Fibroblast of skin of scalp (primary cell): Measurements from ENCODE around the gene MATCAP1.
A peak's percentile ranks its signal among the peaks of the same experiment; 100 is the strongest.

Experiments
- DNase-seq: peaks from one replicate; pipeline ENCODE4 v3.0.0-alpha.2; 2013

The MATCAP1 gene

GRCh38 chr16:67207249-67208091, 23.7 kb upstream of the MATCAP1 start:
- DNase-seq: peak; percentile 34

- DNase-seq: no peak
Measured at GRCh38 chr16:67206838-67207248, 23.1 kb upstream of the MATCAP1 start.

GRCh38 chr16:67206129-67206837, 22.5 kb upstream of the MATCAP1 start:
- DNase-seq: no peak

GRCh38 chr16:67204076-67204475, 20.3 kb upstream of the MATCAP1 start:
- no peak for DNase-seq

GRCh38 chr16:67202956-67203493, 19.3 kb upstream of the MATCAP1 start:
- DNase-seq: no peak

GRCh38 chr16:67202426-67202825, 18.7 kb upstream of the MATCAP1 start:
- no peak for DNase-seq

GRCh38 chr16:67201411-67202345, 17.9 kb upstream of the MATCAP1 start:
- DNase-seq: no peak

GRCh38 chr16:67200491-67200890, 16.7 kb upstream of the MATCAP1 start:
- DNase-seq: no peak

GRCh38 chr16:67199808-67200198, 16.0 kb upstream of the MATCAP1 start:
- DNase-seq: no peak

- DNase-seq: no peak
Measured at GRCh38 chr16:67199011-67199807, 15.4 kb upstream of the MATCAP1 start, which contains the start of gene ELMO3. TSS of gene ELMO3 (plus strand) at chr16:67199131. CDS start at chr16:67199327, 196 bp downstream.

GRCh38 chr16:67198238-67198734, 14.5 kb upstream of the MATCAP1 start:
- peak; percentile 55 for DNase-seq

- DNase-seq: no peak
Measured at GRCh38 chr16:67197704-67198103, 13.9 kb upstream of the MATCAP1 start.

- no peak for DNase-seq
Measured at GRCh38 chr16:67196881-67197280, 13.1 kb upstream of the MATCAP1 start.

GRCh38 chr16:67195676-67196075, 11.9 kb upstream of the MATCAP1 start:
- DNase-seq: no peak

GRCh38 chr16:67194260-67194659, 10.5 kb upstream of the MATCAP1 start:
- DNase-seq: no peak

- no peak for DNase-seq
Measured at GRCh38 chr16:67193536-67193935, 9.8 kb upstream of the MATCAP1 start.

GRCh38 chr16:67192781-67193361, 9.1 kb upstream of the MATCAP1 start:
- no peak for DNase-seq

- DNase-seq: peak; percentile 93
Measured at GRCh38 chr16:67191995-67192681, 8.4 kb upstream of the MATCAP1 start, which contains the start of gene E2F4. TSS of gene E2F4 (plus strand) at chr16:67192155. CDS start at chr16:67192228, 73 bp downstream.

GRCh38 chr16:67191411-67191994, 7.7 kb upstream of the MATCAP1 start:
- DNase-seq: no peak
